Endothelial cell (in vitro differentiated cells): ENCODE measurements around the gene SUPT6H. TPM values are rescaled to one million over a fixed set of nuclear protein-coding genes. Genes with fewer than 3 reads are reported as not detected.

Experiments used
- DNase-seq: peaks from one replicate; pipeline ENCODE4 v3.0.0; 2021; ENCODE audit warnings: low spot score
- H3K27ac Mint-ChIP-seq: one replicate; pipeline ENCODE4 v1.8.0; 2021; ENCODE audit warnings: mixed read lengths, inconsistent platforms; ENCODE audit not compliant: unreplicated experiment
- H3K27me3 Mint-ChIP-seq: one replicate; pipeline ENCODE4 v1.8.0; 2021; ENCODE audit warnings: mild to moderate bottlenecking, moderate library complexity, mixed read lengths, inconsistent platforms; ENCODE audit not compliant: unreplicated experiment
- H3K36me3 Mint-ChIP-seq: one replicate; pipeline ENCODE4 v1.8.0; 2021; ENCODE audit warnings: mild to moderate bottlenecking, low read depth, mixed read lengths, inconsistent platforms; ENCODE audit not compliant: unreplicated experiment
- H3K4me1 Mint-ChIP-seq: one replicate; pipeline ENCODE4 v1.8.0; 2021; ENCODE audit warnings: mild to moderate bottlenecking, mixed read lengths, inconsistent platforms; ENCODE audit not compliant: unreplicated experiment
- H3K4me3 Mint-ChIP-seq: one replicate; pipeline ENCODE4 v1.8.0; 2021; ENCODE audit warnings: mild to moderate bottlenecking, mixed read lengths, inconsistent platforms; ENCODE audit not compliant: unreplicated experiment
- H3K9me3 Mint-ChIP-seq: one replicate; pipeline ENCODE4 v1.8.0; 2021; ENCODE audit warnings: mixed read lengths, inconsistent platforms; ENCODE audit not compliant: unreplicated experiment
- total RNA-seq: library from RNA; stranded (reverse); fragmentation: NEBNext Ultra II Directional; extraction: Animal tissue kit (Norgen Biotek cat#: 25700); gene quantifications from one replicate; pipeline ENCODE4 v1.2.1, GENCODE V29; 2021; ENCODE audit not compliant: unreplicated experiment
- TF ChIP-seq, protein P1 (sequence below): fragments of 200-600 bp; sonication (generic); IDR thresholded peaks from one replicate; pipeline ENCODE4 v1.5.0; 2021; ENCODE audit warnings: antibody characterized with exemption; ENCODE audit not compliant: unreplicated experiment

SUPT6H gene
- total RNA-seq, 1 donor from 2014 or later: 87.4 TPM

DNA sequence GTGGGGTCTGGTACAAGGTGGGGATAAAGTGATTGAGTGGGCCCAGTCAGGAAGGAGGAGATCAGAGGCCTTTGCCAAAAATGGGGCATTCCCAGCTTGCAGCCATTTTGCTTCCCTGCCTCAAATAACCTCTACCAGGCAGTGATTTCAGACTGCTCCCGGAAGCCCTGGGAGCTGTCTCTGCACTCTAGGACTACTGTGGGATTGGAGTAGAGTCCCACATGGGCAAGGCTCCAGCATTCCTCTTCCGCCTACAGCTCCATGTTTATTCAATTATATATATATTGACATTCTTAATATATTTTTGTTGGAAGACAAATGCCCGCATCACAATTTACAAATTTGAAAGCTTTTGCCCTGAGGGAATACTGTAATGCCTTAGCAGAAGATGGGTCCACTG lies 13.5 kb downstream of the SUPT6H start:
- Mint-ChIP-seq H3K36me3 (peaks cover 53% of the 10 kb centered on the region), H3K27ac (peak overlapping the region; percentile 84), H3K4me3 (peak overlapping the region; percentile 56), H3K4me1 (peaks cover 31% of the 10 kb centered on the region), H3K9me3 (no peaks in the 10 kb centered on the region), H3K27me3 (peaks cover 10% of the 10 kb centered on the region)
- TF ChIP-seq, protein P1, sequence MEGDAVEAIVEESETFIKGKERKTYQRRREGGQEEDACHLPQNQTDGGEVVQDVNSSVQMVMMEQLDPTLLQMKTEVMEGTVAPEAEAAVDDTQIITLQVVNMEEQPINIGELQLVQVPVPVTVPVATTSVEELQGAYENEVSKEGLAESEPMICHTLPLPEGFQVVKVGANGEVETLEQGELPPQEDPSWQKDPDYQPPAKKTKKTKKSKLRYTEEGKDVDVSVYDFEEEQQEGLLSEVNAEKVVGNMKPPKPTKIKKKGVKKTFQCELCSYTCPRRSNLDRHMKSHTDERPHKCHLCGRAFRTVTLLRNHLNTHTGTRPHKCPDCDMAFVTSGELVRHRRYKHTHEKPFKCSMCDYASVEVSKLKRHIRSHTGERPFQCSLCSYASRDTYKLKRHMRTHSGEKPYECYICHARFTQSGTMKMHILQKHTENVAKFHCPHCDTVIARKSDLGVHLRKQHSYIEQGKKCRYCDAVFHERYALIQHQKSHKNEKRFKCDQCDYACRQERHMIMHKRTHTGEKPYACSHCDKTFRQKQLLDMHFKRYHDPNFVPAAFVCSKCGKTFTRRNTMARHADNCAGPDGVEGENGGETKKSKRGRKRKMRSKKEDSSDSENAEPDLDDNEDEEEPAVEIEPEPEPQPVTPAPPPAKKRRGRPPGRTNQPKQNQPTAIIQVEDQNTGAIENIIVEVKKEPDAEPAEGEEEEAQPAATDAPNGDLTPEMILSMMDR: no peak
- DNase-seq: no peak

DNA sequence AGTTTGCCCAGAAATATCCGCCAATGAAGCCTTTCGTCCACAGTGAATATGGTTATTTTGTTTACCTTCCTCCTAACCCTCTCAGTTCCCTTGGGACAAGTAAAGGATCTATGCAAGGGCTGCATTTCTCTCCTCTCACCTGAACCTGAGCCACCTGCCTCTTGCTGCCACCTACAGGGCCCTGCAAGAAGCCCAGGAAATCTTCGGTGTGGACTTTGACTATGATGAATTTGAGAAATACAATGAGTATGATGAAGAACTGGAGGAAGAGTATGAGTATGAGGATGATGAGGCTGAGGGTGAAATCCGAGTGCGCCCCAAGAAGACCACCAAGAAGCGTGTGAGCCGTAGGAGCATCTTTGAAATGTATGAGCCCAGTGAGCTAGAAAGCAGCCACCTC lies 14.0 kb downstream of the SUPT6H start:
- peak overlapping the region; percentile 19 for H3K27ac Mint-ChIP-seq
- peaks cover 55% of the 10 kb centered on the region for H3K36me3 Mint-ChIP-seq

GRCh38 chr17:28682655-28683054 lies 20.6 kb downstream of the SUPT6H start:
- DNase-seq: no peak
- H3K27ac Mint-ChIP-seq: no peak overlapping the region
- H3K9me3 Mint-ChIP-seq: no peaks in the 10 kb centered on the region
- H3K4me1 Mint-ChIP-seq: peaks cover 7% of the 10 kb centered on the region
- H3K27me3 Mint-ChIP-seq: peaks cover 6% of the 10 kb centered on the region
- TF ChIP-seq, protein P1: no peak
- peaks cover 54% of the 10 kb centered on the region for H3K36me3 Mint-ChIP-seq
- H3K4me3 Mint-ChIP-seq: peak overlapping the region; percentile 65

More for the DNA sequence above, 14.0 kb downstream of the SUPT6H start:
- Mint-ChIP-seq H3K9me3 (no peaks in the 10 kb centered on the region), H3K4me3 (peak overlapping the region; percentile 15), H3K27me3 (peaks cover 10% of the 10 kb centered on the region), H3K4me1 (peaks cover 31% of the 10 kb centered on the region)
- TF ChIP-seq, protein P1: no peak
- DNase-seq: no peak

- H3K27me3 Mint-ChIP-seq: peaks cover 4% of the 10 kb centered on the region
- H3K9me3 Mint-ChIP-seq: no peaks in the 10 kb centered on the region
- no peaks in the 10 kb centered on the region for H3K4me1 Mint-ChIP-seq
- peaks cover 66% of the 10 kb centered on the region for H3K36me3 Mint-ChIP-seq
- peak overlapping the region; percentile 4 for H3K4me3 Mint-ChIP-seq
- no peak for DNase-seq
- H3K27ac Mint-ChIP-seq: no peak overlapping the region
- TF ChIP-seq, protein P1: no peak
These were observed 23.0 kb downstream of the SUPT6H start for GRCh38 chr17:28684963-28685362.

GRCh38 chr17:28685366-28685765 lies 23.4 kb downstream of the SUPT6H start:
- peaks cover 4% of the 10 kb centered on the region for H3K27me3 Mint-ChIP-seq
- no peak overlapping the region for H3K27ac Mint-ChIP-seq
- H3K9me3 Mint-ChIP-seq: no peaks in the 10 kb centered on the region
- H3K4me1 Mint-ChIP-seq: no peaks in the 10 kb centered on the region
- no peak overlapping the region for H3K4me3 Mint-ChIP-seq
- no peak for DNase-seq
- TF ChIP-seq, protein P1: no peak
- peaks cover 69% of the 10 kb centered on the region for H3K36me3 Mint-ChIP-seq
